ENCODE data around the gene THSD4. TPM values are rescaled to one million over a fixed set of nuclear protein-coding genes. Genes with fewer than 3 reads are reported as not detected.

THSD4 gene
- 10 to 100 TPM; 16.3 to 18.8 TPM for total RNA-seq
- long read RNA-seq, donor 1, partial matches to known transcripts: 1 of 11 reads
- long read RNA-seq, donor 1, other reads (novel, unspliced or antisense): 9 of 11 reads
- long read RNA-seq, donor 2, partial matches to known transcripts: 0 of 13 reads
- long read RNA-seq, donor 2, other reads (novel, unspliced or antisense): 13 of 13 reads

GRCh38 chr15:71114887-71115566, at the start of gene THSD4:
TSS of gene THSD4 (plus strand) at chr15:71115471.
- DNase-seq (ENCODE audit: low spot score): peak; percentile 87
- intact Hi-C loops (cut with DNase I): loop anchor here in 1 of 2 donors (2.0 to 5.0 kb wide), 2 partner anchors 162 to 326 kb away; no protein-coding TSS in a partner anchor

- DNase-seq (ENCODE audit: low spot score): no peak
- intact Hi-C loops (cut with DNase I): no loop called here
Observed at GRCh38 chr15:71066983-71067382, 48.3 kb upstream of the THSD4 start.

GRCh38 chr15:71069693-71070092, 45.6 kb upstream of the THSD4 start:
- intact Hi-C loops (cut with DNase I): no loop called here
- no peak for DNase-seq (ENCODE audit: low spot score)

- intact Hi-C loops (cut with DNase I): no loop called here
- no peak for DNase-seq (ENCODE audit: low spot score)
Observed at GRCh38 chr15:71071529-71071928, 43.7 kb upstream of the THSD4 start.

- DNase-seq (ENCODE audit: low spot score): no peak
- intact Hi-C loops (cut with DNase I): no loop called here
Observed at GRCh38 chr15:71072423-71072822, 42.8 kb upstream of the THSD4 start.

GRCh38 chr15:71078506-71079207, 36.6 kb upstream of the THSD4 start:
- intact Hi-C loops (cut with DNase I): no loop called here
- DNase-seq (ENCODE audit: low spot score): no peak

GRCh38 chr15:71079208-71080044, 35.8 kb upstream of the THSD4 start:
- no peak for DNase-seq (ENCODE audit: low spot score)
- intact Hi-C loops (cut with DNase I): no loop called here

GRCh38 chr15:71080166-71080565, 35.1 kb upstream of the THSD4 start:
- no peak for DNase-seq (ENCODE audit: low spot score)
- intact Hi-C loops (cut with DNase I): no loop called here

- no peak for DNase-seq (ENCODE audit: low spot score)
- intact Hi-C loops (cut with DNase I): no loop called here
Observed at GRCh38 chr15:71080705-71081104, 34.6 kb upstream of the THSD4 start.

GRCh38 chr15:71082803-71083202, 32.5 kb upstream of the THSD4 start:
- DNase-seq (ENCODE audit: low spot score): no peak
- intact Hi-C loops (cut with DNase I): no loop called here

GRCh38 chr15:71083349-71083748, 31.9 kb upstream of the THSD4 start:
- intact Hi-C loops (cut with DNase I): no loop called here
- no peak for DNase-seq (ENCODE audit: low spot score)

GRCh38 chr15:71084264-71084663, 31.0 kb upstream of the THSD4 start:
- DNase-seq (ENCODE audit: low spot score): no peak
- intact Hi-C loops (cut with DNase I): no loop called here

GRCh38 chr15:71085809-71086208, 29.5 kb upstream of the THSD4 start:
- intact Hi-C loops (cut with DNase I): no loop called here
- no peak for DNase-seq (ENCODE audit: low spot score)

GRCh38 chr15:71088155-71088554, 27.1 kb upstream of the THSD4 start:
- intact Hi-C loops (cut with DNase I): no loop called here
- DNase-seq (ENCODE audit: low spot score): no peak

- no peak for DNase-seq (ENCODE audit: low spot score)
Observed at GRCh38 chr15:71088683-71089082, 26.6 kb upstream of the THSD4 start.

GRCh38 chr15:71089801-71090200, 25.5 kb upstream of the THSD4 start:
- no peak for DNase-seq (ENCODE audit: low spot score)
- intact Hi-C loops (cut with DNase I): no loop called here

More at GRCh38 chr15:71088683-71089082, 26.6 kb upstream of the THSD4 start:
- intact Hi-C loops (cut with DNase I): no loop called here

- no peak for DNase-seq (ENCODE audit: low spot score)
- intact Hi-C loops (cut with DNase I): no loop called here
Observed at GRCh38 chr15:71091601-71092000, 23.7 kb upstream of the THSD4 start.

GRCh38 chr15:71092056-71092600, 23.1 kb upstream of the THSD4 start:
- no peak for DNase-seq (ENCODE audit: low spot score)

More at GRCh38 chr15:71092056-71092600, 23.1 kb upstream of the THSD4 start:
- intact Hi-C loops (cut with DNase I): no loop called here

Measured in posterior vena cava (tissue), 2 donors.